ENCODE results near the gene BSPRY.
"Not testable (repeated sequence)": the region's sequence is repeated elsewhere in the genome, so short reads cannot be mapped to it uniquely, and the experiment has no call there.

The BSPRY gene

DNA sequence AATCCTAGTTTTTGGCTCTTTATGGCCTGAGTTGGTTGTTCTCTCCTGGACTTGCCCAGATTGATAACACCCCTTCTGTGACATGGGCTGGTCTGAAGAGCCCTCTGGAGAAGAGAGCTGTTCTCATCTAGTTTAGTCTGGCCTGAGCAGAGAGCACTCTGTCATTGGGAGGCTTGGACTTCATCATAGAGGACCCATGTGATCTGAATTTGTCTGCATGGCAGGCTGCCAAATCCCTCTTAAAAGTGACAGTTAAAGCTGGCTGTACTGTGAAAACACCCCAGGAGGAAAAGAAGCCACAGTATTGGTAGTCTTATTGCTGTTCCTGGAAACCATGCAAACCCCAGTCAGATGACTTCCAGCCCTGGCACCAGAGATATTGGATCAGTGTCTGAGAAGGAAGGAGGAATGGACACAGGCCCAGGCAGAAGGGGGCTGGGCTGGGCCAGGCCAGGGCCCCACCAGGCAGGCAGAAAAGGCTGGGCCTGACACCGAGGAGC is 5.6 kb upstream of the BSPRY start:
- DNase-seq: no peak

DNA sequence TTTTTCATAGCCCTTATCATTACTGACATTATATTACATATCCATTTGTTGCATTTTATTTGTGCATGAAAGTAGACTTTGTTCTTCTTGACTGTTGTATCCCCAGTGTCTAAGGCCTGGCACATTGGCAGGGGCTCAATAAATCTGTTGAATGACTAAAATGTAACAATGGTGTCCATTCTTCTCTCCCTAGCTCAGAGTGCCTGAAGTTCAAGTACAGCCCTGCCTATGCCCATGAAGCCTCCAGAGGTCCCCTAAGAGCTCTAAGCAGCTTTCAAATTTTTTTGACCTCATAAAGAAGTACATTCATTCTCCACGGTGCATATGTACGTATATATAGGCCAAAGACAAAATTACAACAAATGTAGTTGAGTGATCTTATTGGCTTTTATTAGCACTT is 4.2 kb upstream of the BSPRY start:
- no peak for DNase-seq

DNA sequence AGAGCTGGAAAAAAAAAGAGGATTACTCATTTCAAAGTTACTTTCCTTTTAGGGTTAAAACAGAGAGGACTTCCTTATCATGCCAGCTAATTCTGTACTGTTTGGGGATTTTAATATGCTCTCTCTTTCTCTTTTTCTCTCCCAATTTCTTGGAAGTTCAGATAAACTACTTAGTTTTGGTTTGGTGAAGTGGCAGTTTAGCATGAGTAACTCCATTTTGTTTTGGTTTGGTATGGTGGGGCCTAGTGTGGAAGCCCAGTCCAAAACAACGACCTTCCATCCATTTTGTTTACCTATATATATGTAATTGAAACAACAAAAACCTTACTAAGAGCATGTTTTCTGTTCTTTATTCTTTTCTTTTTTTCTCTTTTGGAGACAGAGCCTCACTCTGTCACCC is 3.7 kb upstream of the BSPRY start:
- DNase-seq: no peak

DNA sequence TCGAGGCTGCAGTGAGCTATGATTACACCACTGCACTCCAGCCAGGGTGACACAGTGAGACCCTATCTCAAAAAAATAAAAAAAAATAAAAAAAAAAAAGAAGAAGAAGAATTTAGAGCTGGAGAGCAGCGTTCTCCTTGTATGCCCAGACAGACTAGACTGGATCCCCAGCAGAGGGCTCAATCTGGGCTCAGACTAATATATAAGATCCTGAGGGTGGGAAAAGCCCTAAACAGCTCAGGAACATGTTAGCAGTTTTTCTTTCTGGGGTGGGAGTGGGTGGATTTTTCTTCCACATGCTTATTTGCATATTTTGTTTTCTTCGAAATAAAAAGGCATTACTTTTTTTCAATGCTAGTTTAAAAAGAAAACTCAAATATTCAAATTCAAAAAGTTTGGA is 904 bp upstream of the BSPRY start:
- DNase-seq: no peak

DNA sequence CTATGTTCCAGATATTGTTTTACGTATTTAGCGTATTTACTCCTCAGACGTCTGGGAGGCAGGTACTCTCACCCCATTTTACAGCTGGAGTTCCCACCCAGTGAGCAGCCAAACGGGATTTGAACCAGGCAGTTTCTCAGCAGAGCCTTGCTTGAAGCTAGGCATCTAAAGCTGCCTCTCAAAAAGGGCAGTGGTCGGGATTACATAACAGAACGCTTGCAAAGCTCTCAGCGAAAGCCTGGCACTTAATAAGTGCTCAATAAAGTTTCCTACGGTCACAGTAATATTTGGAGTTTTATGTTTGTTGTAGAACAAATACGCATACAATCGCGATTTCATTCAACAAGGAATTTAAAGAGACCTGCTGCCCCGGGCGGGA is 286 bp upstream of the BSPRY start:
- no peak for DNase-seq

GRCh38 chr9:113350107-113350661 is 843 bp downstream of the BSPRY start:
- no peak for DNase-seq

GRCh38 chr9:113350937-113351336 is 1.6 kb downstream of the BSPRY start:
- no peak for DNase-seq

DNA sequence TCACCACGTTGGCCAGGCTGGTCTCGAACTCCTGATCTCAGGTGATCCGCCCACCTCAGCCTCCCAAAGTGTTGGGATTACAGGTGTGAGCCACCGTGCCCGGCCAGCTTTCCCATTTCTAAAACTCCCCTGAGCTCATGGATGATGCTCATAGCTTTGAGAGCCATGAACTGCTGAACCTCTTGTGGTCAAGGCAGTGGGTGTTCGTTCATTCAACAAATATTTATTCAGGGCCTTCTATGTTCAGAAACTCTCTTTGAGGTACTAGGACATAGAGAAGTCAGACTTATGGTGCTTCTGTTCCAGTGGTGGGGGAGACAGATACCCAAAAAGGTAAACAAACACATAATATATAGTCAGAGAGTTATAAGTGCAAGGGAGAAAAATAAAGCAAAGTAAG is 2.7 kb downstream of the BSPRY start:
- DNase-seq: no peak

GRCh38 chr9:113352411-113352810 is 3.1 kb downstream of the BSPRY start:
- no peak for DNase-seq

DNA sequence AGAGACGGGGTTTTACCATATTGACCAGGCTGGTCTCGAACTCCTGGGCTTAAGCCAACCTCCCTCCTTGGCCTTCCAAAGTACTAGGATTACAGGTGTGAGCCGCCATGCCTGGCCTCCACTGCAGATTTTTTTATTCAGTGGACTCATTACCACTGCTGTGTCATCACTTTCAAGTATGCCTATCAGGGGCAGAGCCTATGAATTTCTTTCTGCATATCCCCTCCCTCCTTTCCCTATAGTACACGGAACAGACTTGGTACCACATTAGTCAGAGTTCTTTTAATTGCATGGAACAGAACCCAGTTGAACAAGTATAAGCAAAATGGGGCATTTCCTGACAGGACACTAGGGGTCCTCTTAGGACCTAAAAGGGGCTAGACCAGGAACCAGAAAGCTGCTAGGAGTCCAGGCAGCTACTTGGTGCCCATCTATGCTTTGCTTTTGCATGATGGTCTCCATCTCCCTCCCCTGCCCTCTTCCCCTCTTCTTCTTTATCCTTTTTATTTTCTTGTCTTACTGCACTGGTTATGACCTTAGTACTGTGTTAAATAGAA is 5.8 kb downstream of the BSPRY start:
- no peak for DNase-seq

DNA sequence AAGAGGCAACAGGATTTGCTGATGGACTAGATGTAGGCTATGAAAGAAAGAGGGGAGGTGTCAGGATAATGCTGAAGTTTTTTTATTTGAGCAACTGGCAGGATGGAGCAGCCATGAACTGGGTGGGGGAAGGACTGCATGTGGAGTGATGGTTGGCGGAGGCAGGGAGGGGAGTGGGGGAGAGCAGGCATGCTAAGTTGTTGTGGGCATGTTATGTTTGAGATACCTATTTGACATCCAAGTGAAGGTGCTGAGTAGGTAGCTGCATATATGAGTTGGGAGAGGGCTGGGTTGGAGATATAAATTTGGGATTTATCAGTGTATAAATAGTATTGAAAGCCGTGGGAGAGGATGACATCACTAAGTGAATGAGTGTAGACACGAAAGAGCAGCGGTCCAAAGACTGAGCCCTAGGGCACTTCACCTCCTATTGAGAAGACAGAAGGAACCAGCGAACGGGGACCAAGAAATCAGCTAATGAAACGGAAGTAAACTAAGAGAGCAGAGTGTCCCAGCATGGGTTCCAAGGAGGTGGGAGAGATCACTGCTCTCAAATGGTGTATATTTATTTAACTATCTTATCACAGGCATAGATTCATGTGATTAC is 7.4 kb downstream of the BSPRY start:
- DNase-seq: no peak

GRCh38 chr9:113359385-113359784 is 10.0 kb downstream of the BSPRY start:
- no peak for DNase-seq

- no peak for DNase-seq
Observed at GRCh38 chr9:113360242-113360842, 11.0 kb downstream of the BSPRY start.

DNA sequence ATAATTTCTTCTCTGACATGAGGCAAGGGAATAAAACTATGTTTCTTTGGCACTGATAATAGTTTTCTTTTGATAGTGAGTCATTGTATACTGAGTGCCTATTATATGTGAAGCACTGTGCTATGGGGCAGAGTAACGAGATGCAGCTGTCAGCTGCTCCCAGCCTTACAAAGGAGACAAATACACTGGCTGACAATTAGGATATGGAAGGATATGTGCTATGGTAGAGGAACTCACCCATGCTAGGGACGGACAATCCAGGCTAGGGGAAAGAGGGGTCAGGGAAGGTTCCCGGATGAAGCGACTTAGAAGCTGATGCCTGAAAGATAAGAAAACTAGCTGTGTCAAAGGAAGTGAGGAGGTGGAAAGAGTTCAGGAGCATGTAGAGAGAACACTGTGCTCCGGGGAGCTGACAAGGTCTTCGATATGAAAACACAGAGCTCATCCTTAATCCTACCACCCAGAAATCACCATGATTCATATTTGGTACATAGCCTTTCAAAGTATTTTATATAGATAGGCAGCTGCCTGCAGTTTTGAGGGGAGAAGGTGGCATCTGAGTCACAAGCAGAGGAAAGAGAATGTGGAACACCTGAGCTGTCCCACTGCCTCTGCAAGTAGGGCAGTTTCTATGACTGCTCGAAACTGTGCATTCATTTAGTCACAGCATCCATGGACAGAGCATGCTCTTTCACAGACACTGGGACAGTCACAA is 12.1 kb downstream of the BSPRY start:
- DNase-seq: no peak

DNA sequence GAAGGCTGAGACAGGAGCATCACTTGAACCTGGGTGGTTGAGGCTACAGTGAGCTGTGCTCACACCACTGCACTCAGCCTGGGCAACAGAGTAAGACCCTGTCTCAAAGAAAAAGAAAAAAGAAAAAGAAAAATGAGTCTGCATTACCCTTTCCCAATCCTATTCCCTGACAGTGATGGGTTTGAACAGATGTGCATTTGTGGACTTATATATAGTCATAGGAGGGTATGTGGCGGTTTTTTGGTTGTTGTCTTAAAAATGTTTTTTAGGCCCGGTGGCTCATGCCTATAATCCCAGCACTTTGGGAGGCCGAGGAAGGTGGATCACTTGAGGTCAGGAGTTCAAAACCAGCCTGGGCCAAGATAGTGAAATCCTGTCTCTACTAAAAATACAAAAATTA is 14.0 kb downstream of the BSPRY start:
- no peak for DNase-seq

DNA sequence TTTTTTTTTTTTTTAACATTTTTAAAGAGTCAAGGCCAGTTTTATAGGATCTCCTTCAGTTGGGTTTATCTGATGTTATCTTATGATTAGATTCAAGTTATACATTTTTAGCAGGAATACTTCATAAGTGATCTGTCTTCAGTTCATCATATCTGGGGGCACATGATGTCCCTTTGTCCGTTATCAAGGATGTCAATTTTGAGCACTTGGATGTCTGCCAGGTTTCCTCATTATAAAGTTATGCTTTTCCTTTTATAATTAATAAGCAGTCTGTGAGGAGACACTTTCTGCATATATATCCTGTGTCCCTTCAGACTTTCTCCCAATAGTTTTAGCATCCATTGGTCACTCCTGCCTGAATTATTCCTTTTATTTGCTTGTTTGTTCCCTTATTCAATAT is 15.6 kb downstream of the BSPRY start:
- no peak for DNase-seq

DNA sequence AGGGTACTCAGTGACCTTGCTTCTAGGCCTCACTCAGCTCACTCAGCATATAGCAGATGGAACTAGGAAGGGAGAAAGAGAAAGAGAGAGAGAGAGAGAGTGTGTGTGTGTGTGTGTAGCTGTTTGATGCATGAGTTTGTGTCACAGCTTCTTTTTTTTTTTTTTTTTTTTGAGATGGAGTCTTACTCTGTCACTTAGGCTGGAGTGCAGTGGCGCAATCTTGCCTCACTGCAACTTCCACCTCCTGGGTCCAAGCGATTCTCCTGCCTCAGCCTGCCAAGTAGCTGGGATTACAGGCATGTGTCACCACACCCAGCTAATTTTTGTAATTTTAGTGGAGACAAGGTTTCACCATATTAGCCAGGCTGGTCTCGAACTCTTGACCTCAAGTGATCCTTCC is 16.3 kb downstream of the BSPRY start:
- DNase-seq: not testable (repeated sequence)

DNA sequence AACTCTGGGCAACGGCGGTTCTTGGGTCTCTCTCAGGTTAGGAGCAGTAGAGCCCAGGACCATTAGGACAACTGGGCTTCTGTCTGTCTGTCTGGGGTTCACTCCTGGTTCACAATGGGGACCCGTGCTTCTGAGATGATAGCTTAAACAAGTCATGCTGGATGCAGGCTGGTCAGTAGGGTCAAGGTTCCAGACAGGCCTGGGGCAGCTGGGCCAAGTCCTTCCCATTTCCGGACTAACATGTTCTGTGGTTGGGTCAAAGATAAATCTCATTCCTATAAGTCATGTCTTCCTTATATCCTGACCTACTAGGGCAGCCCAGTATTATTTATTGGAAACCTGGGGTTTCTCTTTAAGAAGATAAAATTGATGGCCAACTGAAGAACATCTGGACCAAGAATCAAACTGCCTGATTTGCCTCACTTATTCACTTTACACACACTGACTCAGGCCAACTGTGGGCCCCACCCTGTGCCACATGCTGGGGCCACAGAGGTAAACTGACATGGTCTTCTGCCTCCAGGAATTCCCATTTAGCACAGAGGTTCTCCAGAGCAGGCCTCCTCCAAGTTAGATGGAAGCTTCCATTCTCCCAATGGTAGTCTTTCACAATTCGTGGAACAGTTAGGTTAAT is 19.1 kb downstream of the BSPRY start:
- no peak for DNase-seq

DNA sequence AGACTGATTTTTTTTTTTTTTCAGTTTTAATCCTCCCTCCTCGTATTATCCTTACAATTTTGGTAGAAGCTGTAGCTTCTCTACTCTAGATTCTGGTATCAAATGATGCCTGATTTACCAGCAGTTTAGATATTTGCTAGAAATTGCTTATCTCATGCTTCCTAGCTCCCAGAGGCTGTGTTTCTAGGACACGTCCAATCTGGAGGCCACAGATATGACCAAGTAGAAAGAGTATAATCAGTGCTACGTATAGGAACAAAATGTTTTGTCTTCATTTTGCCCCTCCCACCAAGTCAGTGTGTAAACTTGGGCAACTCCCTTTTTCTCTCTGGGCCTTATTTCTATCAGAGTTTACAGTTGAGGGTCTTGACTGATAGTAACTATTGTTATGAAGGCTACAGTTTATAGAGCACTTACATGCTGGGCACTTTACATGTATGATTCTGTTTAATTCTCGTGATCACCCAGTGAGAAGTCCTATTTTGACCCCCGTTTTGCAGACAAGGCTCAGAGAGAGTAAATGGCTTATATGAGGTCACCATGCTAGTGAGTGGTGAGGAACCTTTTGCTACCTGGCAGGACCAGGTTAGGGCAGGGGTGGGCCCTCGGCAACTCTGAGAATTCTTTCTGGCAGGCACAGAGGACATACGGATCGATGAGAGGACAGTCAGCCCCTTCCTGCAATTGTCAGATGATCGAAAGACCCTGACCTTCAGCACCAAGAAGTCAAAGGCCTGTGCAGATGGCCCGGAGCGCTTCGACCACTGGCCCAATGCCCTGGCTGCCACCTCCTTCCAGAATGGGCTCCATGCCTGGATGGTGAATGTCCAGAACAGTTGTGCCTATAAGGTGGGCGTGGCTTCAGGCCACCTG is 19.9 kb downstream of the BSPRY start:
- no peak for DNase-seq

- no peak for DNase-seq
Observed at GRCh38 chr9:113369855-113370140, 20.5 kb downstream of the BSPRY start.

DNA sequence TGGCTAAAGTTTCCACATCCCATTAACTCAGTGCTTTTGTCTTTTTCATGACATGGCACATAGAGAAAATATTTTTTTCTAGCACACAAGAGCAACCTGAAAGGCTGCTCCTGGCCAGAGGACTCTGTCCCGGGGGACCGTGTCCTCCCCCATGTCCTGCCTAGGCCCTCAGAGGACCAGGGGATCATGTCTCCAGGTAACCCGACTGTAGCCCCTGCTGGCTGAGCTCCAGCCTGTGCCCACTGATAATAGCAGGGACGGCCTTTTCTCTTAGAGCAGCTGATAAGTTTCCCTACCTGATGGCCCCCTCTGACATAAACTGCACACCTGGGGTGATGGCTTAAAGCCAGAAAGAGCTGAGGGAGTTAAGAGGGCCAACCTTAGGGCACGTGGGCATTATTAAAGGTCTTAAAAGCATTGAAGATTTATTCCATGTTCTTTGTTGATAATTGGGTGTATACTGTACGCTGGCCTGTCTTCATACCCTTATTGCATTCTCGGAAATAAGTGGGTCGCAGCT is 21.5 kb downstream of the BSPRY start:
- no peak for DNase-seq

DNA sequence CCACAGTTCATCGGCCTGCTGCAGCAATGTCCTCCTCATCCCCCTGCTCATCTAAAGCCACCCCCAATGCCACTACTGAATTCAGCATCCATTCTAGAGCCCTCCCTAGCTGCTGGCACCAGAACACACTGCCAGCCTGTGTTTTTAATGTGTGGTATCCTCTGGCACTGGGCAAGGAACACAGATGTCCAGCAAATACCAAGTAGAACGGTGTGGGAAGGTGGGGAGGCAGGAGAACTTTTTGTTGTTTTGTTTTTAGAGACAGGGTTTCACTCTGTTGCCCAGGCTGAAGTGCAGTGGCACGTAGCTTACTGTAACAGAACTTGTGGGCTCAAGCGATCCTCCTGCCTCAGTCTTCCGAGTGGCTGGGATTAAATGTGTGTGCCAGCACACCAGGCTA is 22.7 kb downstream of the BSPRY start:
- DNase-seq: no peak

All from SW 1271 (cell line).